Nephron (organoid): Measurements from ENCODE around the gene MAP3K4.
A peak's percentile ranks its signal among the peaks of the same experiment; 100 is the strongest.
"Not testable (repeated sequence)": the region's sequence is repeated elsewhere in the genome, so short reads cannot be mapped to it uniquely, and the experiment has no call there.

Experiments
- H3K27ac Mint-ChIP-seq, 3 experiments: 2 replicates each; pipeline ENCODE4 v1.8.0; 2020; ENCODE audit warnings: mixed read lengths in 3 of 3, mild to moderate bottlenecking in 2 of 3, moderate library complexity in 1 of 3
- H3K27me3 Mint-ChIP-seq: 2 replicates; pipeline ENCODE4 v1.8.0; 2021; ENCODE audit warnings: low read depth, mild to moderate bottlenecking, moderate library complexity, mixed read lengths
- H3K36me3 Mint-ChIP-seq: 2 replicates; pipeline ENCODE4 v1.8.0; 2020; ENCODE audit warnings: low read depth, mixed read lengths
- H3K4me1 Mint-ChIP-seq: 2 replicates; pipeline ENCODE4 v1.8.0; 2020; ENCODE audit warnings: mixed read lengths
- H3K4me3 Mint-ChIP-seq, 3 experiments: 2 replicates each; pipeline ENCODE4 v1.8.0; 2020; ENCODE audit warnings: mild to moderate bottlenecking in 3 of 3, mixed read lengths in 3 of 3, moderate library complexity in 2 of 3
- H3K9me3 Mint-ChIP-seq: 2 replicates; pipeline ENCODE4 v1.8.0; 2020; ENCODE audit warnings: mixed read lengths
- TF ChIP-seq, protein P1 (sequence below), 3 experiments: fragments of 200-600 bp; sonication (generic); IDR thresholded peaks; one replicate each; pipeline ENCODE4 v1.5.0; 2021; ENCODE audit warnings: antibody characterized with exemption in 3 of 3; ENCODE audit not compliant: unreplicated experiment in 3 of 3

MAP3K4 gene

DNA sequence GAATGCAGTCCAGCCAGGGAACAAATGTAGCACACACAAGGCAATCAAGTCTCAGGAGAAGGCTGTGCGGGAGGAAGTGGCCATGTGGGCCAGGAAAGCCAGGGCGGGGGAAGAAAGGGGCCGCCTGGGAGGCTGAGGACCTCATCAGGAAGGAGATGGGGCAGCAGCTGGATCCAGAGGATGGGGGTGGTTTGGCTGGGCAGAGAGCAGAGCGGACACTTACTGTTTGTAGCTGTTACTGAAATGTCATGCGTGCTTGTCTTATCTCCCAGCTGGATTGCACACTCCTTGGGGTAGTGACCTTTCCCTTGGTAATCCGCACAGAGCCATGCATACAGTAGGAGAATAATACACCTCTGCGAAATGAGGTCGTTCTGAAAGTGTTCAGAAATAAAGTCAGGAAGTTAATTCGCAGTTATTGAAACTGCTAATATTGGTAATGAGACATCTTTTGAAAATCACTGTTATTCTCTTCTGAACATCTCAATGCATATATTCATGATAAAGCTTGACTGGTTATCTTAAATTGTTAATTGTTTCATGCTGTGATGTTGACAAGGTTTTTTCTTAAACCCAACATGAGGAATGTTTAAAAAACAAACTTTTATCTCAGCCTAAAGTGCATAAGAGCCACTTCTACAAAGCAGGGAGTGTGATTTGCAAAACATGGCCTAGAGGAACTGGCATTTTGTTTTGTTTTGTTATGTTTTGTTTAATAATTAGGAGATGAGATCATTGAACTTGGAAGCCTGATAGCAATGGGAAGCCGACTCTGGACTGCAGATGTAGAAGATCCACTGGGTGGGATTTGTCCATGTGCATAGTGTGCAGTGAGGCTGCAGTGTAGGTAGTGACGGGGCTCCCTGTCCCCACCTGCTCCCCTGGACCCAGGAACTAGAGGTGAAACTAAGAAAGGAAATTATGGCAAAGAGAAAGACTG is 18.0 kb upstream of the MAP3K4 start:
- TF ChIP-seq, protein P1, sequence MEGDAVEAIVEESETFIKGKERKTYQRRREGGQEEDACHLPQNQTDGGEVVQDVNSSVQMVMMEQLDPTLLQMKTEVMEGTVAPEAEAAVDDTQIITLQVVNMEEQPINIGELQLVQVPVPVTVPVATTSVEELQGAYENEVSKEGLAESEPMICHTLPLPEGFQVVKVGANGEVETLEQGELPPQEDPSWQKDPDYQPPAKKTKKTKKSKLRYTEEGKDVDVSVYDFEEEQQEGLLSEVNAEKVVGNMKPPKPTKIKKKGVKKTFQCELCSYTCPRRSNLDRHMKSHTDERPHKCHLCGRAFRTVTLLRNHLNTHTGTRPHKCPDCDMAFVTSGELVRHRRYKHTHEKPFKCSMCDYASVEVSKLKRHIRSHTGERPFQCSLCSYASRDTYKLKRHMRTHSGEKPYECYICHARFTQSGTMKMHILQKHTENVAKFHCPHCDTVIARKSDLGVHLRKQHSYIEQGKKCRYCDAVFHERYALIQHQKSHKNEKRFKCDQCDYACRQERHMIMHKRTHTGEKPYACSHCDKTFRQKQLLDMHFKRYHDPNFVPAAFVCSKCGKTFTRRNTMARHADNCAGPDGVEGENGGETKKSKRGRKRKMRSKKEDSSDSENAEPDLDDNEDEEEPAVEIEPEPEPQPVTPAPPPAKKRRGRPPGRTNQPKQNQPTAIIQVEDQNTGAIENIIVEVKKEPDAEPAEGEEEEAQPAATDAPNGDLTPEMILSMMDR (IDR thresholded peaks at IDR 0.05; ENCODE audit: unreplicated experiment in 3 of 3): no peak
- H3K4me3 Mint-ChIP-seq: peak overlapping the region in 1 of 3 experiments; percentile 11
- peaks cover 66% of the 10 kb centered on the region for H3K4me1 Mint-ChIP-seq
- H3K9me3 Mint-ChIP-seq: no peaks in the 10 kb centered on the region
- peak overlapping the region; percentile 53 to 86 (median 72) for H3K27ac Mint-ChIP-seq
- H3K27me3 Mint-ChIP-seq: no peaks in the 10 kb centered on the region
- H3K36me3 Mint-ChIP-seq: no peaks in the 10 kb centered on the region

DNA sequence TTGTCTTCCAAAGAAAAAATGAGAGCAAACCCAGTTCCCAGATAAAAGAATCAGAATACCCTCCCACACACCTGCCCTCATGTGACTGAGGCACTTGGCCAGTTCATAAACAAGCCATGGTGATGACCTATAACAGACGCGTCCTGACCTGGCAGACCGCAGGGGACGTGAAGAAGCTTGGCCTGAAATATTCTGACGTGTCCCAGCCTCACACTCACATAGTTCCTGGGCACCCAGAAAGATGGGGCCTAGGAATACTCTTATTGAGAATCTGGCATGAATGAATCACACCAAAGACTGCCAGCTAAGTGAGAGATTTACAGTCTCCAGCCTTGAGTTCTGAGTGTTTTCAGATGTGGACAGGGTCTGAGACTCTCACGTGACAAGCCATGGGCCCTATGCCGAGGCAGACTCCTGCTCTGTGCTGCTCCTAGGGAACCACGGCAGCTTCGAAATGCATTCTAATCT is 17.2 kb upstream of the MAP3K4 start:
- H3K27ac Mint-ChIP-seq: peak overlapping the region; percentile 53 to 86 (median 72)
- peaks cover 74% of the 10 kb centered on the region for H3K4me1 Mint-ChIP-seq
- peak overlapping the region in 2 of 3 experiments; percentile 2 to 3 for H3K4me3 Mint-ChIP-seq
- H3K9me3 Mint-ChIP-seq: no peaks in the 10 kb centered on the region
- TF ChIP-seq, protein P1 (IDR thresholded peaks at IDR 0.05; ENCODE audit: unreplicated experiment in 3 of 3): no peak
- no peaks in the 10 kb centered on the region for H3K27me3 Mint-ChIP-seq
- H3K36me3 Mint-ChIP-seq: no peaks in the 10 kb centered on the region

DNA sequence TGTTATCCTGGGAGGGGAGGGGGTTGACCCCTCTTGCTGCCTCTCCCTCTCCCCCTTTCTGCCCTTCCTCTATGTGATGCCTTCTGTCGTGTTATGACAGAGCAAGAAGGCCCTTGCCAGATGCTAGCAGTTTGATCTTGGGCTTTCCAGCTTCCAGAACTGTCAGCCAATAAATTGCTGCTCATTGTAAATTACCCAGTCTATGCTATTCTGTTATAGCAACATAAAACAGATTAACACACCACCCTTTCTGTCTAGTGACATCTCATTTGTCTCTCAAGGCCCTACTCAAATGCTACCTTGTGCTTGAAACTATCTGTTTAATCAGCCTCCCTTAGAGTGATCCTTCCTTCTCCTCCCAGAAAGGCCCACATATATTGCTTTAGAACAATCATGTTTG is 16.4 kb upstream of the MAP3K4 start:
- Mint-ChIP-seq H3K9me3 (no peaks in the 10 kb centered on the region), H3K4me1 (peaks cover 76% of the 10 kb centered on the region), H3K27ac (peak overlapping the region; percentile 53 to 86 (median 72)), H3K36me3 (no peaks in the 10 kb centered on the region), H3K4me3 (no peak overlapping the region), H3K27me3 (no peaks in the 10 kb centered on the region)
- TF ChIP-seq, protein P1 (IDR thresholded peaks at IDR 0.05; ENCODE audit: unreplicated experiment in 3 of 3): no peak

DNA sequence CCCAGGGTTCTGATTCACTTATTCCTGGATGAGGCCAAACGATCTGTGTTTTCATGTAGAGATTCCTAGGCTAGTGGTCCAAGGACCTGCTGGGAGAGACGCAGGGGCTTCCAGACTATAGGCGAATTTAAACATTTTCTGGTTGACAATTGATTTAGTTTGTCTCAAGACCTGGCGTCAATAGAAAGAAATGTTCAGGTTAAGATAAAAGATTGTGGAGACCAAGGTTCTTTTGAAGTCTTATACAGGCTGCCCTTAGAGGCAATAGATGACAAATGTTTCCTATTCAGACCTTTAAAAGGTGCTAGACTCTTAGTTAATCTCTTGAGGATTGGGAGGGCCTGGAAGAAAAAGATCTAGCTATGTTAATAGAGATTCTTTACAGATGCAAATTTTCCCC is 15.6 kb upstream of the MAP3K4 start:
- not testable (repeated sequence) for H3K9me3 Mint-ChIP-seq

DNA sequence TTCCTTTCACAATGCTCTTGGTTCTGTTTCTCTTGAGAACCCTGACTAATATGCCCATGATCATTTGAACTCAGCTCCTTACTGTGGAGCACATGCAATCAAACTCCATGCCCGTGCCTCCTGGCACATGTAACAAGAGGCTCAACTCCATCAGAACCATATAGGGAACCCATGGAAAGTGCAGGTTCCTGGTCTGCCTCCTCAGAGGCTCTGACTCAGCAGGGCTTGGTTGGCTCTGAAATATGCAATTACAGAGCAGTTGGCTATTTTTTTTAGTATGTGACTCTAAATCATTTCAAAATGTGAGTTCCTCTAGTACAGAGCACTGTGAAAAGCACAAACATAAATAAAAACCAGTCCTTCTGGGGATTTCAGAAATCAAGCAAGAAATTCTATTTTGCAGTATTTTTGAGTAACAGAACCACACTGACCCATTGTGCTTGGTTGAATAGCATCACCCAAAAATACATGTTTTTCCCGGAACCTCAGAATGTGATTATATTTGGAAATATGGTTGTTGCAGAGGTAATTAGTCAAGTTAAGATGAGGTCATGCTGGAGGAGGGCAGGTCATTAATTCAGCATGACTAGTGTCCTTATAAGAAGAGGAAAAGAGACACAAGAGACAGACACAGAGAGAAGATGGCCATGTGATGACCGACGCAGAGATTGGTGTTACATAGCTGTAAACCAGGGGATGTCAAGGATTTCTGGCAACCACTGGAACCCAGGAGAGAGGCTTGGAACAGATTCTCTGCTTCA is 13.2 kb upstream of the MAP3K4 start:
- H3K4me1 Mint-ChIP-seq: peaks cover 45% of the 10 kb centered on the region
- H3K27me3 Mint-ChIP-seq: no peaks in the 10 kb centered on the region
- H3K4me3 Mint-ChIP-seq: no peak overlapping the region
- TF ChIP-seq, protein P1 (IDR thresholded peaks at IDR 0.05; ENCODE audit: unreplicated experiment in 3 of 3): no peak
- H3K9me3 Mint-ChIP-seq: peaks cover 11% of the 10 kb centered on the region
- H3K36me3 Mint-ChIP-seq: peaks cover 4% of the 10 kb centered on the region
- peak overlapping the region in 2 of 3 experiments; percentile 3 to 5 for H3K27ac Mint-ChIP-seq

More for the DNA sequence above, 15.6 kb upstream of the MAP3K4 start:
- Mint-ChIP-seq H3K27ac (peak overlapping the region in 2 of 3 experiments; percentile 2 to 41), H3K4me1 (peaks cover 68% of the 10 kb centered on the region)
- not testable (repeated sequence) for H3K27me3 Mint-ChIP-seq, H3K4me3 Mint-ChIP-seq, H3K36me3 Mint-ChIP-seq

DNA sequence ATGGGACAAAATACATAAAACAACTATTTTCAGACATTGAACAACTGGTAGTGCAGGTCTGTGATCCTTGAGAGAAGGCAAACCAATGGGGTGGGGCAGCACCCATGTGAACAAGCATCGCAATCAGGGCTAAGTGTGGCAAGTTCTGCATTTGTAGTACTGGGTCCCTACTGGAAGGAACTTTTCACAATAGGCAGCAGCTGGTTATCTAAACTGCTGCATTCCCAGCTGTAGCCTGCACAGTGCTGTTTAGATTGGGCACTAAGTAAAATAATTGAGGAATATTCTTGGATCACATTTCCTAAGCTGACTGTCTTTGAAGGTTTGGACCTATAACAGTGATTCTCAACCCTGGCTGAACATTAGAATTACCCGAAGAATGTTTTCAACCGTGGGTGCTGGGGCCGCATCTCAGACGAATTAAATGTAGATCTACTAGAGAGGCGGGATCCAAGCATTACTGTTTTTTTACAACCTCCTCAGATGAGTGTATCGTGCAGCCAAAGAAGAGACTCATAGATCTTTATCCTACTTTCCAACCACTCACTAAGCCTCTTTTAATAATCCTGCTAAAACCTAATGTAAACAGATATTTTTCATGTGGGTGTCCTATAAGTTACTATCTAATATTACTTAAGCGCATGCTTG is 12.4 kb upstream of the MAP3K4 start:
- no peaks in the 10 kb centered on the region for H3K27me3 Mint-ChIP-seq
- H3K4me3 Mint-ChIP-seq: no peak overlapping the region
- H3K36me3 Mint-ChIP-seq: peaks cover 8% of the 10 kb centered on the region
- peaks cover 36% of the 10 kb centered on the region for H3K4me1 Mint-ChIP-seq
- TF ChIP-seq, protein P1 (IDR thresholded peaks at IDR 0.05; ENCODE audit: unreplicated experiment in 3 of 3): no peak
- H3K9me3 Mint-ChIP-seq: peaks cover 19% of the 10 kb centered on the region
- peak overlapping the region in 1 of 3 experiments; percentile 5 for H3K27ac Mint-ChIP-seq

DNA sequence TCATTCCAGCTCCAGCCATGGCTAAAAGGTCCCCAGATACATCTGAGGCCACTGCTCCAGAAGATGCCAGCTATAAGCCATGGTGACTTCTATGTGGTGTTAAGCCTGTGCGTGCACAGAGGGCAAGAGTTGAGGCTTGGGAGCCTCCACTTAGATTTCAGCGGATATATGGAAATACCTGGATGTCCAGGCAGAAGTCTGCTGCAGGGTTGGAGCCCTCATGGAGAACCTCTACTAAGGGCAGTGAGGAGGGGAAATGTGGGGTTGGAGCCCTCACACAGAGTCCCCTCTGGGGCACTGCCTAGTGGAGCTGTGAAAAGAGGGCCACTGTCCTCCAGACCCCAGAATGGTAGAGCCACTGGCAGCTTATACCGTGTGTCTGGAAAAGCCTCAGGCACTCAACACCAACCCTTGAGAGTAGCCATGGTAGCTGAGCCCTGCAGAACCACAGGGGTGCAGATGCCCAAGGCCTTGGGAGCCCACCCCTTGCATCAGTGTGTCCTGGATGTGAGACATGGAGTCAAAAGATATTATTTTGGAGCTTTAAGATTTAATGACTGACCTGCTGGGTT is 8.1 kb upstream of the MAP3K4 start:
- H3K4me3 Mint-ChIP-seq: not testable (repeated sequence)
- peaks cover 11% of the 10 kb centered on the region for H3K36me3 Mint-ChIP-seq

More for the DNA sequence above, 8.1 kb upstream of the MAP3K4 start:
- H3K27me3 Mint-ChIP-seq, H3K27ac Mint-ChIP-seq: not testable (repeated sequence)
- peaks cover 25% of the 10 kb centered on the region for H3K9me3 Mint-ChIP-seq
- peaks cover 12% of the 10 kb centered on the region for H3K4me1 Mint-ChIP-seq
